ENCODE results near the gene NECTIN1.

The NECTIN1 gene

DNA sequence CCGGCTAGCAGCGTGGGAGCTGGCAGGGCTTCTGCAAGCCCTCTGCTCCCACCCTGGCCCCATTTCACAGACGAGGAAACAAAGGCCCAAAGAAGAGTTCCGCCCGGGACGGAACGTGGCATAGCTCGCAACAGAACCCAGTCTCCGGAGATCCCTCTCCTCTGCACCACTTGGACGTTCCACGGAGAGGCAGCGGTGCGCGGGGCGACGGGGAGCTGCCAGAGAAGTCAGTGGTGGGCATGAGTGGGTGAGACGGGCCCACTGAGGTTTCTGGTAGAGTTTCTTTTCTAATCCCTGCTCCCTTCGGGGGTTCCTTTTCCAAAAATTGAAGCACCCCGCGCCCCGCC is 554 bp upstream of the NECTIN1 start:
- no peak for DNase-seq

DNA sequence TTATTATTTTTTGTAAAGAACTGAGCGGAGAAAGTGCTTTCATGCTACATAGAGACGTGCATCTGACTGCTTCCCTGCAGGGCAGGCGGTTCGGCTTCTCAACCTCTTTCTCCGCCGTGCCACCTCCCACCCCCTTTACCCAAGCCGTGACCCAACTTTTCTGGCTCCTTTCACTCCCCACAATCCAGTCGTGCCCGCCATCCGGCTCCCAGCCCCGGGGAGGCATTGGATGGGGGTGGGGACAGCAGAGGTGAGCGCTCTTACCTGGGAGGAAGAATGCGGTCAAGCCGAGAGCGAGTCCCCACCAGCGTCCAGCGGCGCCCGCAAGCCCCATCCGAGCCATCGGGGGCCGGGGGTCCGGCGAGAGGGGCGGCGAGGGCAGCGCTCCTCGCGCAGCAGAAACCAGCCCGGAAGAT is 781 bp downstream of the NECTIN1 start:
- DNase-seq, result peak in 1 of 2 donors; percentile 13

DNA sequence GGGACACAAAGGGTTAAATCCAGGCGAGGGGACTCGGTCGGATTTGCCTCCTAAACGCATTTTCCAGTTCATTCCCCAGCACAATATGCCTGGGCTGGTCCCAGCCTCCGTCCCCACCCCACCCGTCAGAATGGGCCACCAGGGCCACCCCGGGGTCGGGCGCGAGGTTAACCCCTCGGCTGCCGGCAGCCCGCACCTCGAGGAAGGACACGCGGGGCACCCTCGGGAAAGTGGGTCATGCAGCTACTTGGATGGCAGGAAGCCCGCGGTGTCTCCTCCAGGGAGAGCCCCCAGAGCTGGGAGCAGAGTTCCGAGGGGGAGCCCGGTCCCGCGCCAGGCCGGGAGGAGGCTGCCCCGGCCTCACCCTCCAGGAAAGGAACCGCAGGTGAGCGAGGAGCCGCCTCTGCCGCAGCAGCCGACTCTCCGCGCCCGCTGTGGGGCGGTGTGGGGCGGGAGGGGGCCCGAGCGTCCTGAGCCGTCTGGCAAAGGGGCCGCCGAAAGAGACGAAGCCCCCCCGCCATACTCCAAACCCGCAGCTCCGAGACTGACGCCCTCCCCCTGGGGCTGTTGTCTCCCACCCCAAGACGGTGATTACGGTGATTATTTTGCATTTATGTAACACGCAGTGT is 1.4 kb downstream of the NECTIN1 start:
- DNase-seq, result no peak

DNA sequence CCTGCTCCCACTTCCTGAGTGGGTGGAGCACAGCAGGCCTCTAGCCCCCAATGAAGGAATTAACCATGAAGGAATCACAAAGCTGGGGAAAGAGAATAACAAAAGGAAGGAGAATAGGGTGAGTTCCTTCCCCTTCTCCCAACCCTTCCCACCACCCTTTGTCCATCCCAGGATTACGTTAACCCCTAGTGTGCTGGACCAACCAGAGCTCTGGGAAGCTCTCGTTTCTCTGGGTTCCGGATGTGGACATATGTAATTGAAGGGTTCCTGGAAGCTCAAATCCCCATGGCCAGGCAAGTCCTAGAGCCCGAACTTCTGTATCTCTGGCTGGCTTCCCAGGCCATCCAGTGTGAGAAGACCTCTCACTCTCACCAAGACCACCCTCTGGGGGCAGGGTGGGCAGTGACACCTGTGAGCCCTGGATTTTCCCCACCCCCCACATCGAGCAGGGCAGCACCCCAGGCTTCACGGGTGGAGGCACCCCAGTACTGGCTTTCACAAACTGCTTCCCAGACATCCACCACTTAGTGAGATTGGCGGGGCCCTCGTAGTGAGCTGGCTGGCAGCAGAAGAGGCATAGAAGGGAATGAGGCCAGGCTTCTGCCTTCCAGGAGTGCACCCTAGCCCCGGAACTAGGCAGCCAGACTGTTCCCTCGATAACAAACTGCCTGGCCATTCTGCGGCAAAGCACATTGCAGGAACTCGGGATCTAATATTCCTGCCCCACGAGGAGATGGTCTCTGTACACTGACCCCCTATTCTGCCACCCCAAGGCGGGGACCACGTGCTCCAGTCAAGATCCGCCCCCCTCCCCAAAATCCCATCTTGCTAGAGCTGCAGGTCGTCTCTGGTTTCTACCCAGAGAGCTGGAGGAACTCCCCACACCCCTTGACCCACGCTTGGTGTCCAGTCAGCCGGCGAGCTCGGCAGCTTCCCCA is 2.1 kb downstream of the NECTIN1 start:
- no peak for DNase-seq

DNA sequence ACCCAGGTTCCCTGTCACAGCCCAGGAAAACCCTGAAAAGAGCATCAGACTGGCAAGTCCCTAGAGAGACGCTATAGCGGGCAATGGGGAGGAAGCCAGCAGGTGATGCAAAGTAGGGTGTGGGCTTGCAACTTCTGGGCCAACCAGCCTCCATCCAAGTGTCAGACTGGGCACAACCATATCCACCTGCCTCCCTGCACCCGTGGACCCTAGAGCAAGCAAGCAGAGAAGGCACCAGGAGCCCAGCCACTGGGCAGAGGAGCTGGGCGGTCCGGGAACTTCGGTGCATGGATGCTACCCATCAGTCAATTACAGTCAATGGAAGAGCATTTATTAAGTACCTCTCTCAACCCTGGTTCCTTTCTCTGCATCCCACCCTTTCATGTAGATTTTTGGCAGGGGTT is 2.8 kb downstream of the NECTIN1 start:
- DNase-seq, result no peak

DNA sequence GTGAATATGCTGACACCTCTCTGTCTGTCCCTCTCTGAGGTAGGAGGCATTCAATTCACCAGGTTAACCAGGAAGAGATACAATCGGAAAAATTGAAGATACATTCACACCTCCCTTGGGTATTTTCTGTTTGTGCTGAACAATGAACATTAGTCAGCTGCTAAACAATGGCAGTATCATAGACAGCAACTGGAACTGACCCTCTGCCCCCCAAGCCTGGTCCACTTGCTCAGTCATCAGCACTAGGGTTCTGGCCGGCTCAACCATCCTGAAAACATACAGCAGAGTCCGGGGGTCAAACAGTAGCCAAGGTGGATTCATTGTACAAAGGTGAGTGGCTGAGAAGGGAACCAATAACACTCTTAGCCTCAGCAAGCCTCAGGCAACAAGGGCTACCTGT is 4.0 kb downstream of the NECTIN1 start:
- no peak for DNase-seq

DNA sequence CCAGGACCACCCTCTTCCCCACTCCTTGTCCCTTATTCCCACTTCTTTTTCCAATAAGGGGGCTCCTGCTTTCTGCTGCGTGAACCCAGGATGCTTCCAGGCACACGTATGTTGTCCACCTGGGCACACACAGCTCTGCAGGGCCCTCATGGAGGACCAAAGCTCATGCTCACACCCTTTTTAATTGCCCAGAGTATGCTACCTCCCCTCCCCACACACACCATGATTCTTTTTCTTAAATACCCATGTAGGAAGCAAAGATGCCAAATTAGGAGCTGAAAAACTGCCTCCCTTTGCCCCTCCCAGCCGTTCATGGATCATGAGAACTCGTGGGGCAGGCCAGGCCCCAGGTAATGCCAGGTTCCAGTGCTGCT is 5.1 kb downstream of the NECTIN1 start:
- no peak for DNase-seq

DNA sequence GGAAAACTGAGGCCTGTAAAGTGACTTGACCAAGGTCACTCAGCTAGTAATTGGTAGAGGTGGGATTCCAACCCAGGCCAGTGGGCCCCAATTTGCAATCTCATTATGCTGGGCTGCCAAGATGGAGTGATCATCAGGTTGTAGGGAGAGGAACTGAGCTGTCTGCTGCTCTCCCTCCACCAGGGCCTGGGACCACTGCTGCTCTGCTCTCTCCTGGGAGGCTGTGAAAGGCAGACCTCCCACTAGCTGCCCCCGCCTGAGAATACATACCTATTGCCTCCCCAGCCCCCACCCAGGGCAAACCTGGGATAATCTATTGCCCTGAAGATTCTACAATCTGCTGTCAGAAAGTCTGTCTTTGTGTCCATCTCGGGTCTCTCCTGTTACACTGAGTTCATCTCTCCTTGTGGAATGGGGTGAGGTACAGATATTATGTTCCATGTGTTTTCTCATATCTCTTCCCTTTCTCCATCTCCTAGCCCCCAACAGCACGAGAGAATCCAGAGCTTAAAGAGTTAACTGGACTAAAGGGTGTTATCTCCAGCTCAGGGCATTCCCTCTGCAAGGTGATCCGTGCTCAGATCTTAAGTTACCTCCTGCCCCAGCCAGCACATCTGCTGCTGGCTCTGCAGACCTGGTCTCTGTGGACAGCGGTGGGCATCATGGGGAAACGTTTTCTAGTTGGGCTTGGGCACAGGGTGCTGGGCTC is 5.6 kb downstream of the NECTIN1 start:
- no peak for DNase-seq

DNA sequence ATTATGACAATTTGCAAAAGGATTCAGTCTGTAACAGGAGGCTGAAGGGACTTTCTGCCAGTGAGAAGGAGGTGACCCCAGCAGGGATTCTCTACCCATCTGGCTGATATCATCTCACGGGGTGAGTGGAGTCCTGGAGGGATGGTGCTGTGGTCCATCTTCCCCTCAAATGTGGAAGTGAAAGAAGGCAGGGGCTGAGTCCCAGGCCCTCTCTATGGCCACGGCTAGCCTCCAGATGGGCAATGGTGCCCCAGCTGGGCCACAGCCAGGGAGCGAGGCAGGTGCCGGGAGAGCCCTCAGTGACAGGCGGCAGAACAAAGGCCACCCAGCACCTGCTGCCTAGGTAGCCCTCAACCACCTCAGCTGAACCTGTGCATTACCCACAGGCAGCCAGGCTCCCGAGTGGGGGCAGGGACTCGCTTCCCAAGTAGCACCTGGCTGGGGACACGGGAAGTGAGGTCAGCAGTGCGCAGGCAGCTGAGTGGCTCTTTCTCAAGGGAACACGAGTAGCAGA is 6.7 kb downstream of the NECTIN1 start:
- DNase-seq, result no peak

DNA sequence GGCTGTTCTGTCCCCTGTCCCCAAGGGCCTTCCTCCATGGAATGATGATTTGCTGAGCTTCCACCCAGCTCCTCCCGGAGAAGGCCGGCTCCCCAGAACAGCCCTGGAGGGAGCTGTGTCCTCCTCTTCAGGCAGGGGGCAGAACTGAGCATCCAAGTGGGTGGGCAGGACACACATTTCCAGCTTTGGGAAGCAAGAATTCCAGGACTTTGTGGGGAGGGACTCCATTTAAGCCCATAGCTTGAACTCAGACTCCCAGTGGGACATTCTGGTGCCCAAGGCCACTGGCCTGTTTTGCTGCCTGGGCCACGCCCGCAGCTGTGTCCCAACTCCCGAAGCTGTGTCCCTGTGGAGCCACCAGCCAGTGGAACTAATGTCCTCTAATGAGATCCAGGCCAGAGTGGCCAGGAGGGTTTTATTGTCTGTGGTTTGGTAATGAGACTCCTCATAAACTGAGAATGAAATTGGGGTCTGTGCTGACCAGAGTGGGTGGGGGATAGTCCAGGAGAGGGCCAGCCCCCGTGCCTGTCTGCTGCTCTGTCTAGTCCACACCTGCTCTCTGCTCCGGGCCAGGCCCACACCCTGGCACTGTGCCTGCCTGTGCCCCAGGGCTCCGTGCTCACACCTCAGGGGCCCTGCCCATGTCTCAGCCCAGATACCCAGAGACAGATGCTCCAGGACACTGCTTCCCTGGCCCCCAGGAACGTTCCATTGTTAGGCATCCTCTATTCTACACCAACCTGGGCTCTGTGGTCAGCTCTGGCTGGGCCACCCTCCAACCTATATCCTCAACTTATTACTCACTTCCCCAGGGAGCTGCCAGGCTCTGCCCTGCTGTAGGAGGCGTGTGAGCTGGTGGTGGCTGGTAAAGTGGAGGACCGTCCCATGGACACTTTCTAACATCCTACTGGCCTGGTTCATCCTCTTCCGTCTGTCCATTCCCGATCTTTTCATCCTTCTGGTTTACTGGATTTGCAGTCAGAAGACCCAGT is 7.6 kb downstream of the NECTIN1 start:
- DNase-seq, result no peak

DNA sequence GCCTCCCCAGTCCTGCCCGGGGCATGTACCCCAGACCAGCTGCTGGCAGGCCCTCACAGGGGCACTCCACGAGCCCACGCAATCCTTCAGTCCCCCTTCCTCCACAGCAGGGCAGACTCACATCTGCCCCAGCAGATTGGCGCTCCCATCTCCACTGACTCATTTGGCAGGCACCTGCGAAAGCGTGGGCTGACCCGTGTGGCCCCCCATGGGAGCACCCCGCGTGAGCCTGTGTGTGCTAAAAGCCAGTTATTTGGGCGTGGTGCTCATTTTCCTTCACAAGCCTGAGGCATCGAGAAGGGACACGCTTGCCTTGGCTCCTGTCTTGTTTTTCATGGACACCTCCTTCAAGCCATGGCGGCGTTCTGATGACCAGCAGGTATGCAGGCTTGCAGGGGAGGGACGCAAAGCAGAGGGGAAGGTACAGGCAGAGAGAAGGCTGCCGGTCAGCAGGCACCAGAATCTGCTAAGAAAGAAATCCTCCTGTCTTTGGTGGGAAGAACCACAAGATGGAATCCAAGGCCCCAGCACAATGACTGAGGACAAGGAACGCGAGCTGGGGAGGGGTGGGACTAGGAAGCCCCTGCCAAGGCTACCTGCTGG is 8.6 kb downstream of the NECTIN1 start:
- DNase-seq, result no peak

DNA sequence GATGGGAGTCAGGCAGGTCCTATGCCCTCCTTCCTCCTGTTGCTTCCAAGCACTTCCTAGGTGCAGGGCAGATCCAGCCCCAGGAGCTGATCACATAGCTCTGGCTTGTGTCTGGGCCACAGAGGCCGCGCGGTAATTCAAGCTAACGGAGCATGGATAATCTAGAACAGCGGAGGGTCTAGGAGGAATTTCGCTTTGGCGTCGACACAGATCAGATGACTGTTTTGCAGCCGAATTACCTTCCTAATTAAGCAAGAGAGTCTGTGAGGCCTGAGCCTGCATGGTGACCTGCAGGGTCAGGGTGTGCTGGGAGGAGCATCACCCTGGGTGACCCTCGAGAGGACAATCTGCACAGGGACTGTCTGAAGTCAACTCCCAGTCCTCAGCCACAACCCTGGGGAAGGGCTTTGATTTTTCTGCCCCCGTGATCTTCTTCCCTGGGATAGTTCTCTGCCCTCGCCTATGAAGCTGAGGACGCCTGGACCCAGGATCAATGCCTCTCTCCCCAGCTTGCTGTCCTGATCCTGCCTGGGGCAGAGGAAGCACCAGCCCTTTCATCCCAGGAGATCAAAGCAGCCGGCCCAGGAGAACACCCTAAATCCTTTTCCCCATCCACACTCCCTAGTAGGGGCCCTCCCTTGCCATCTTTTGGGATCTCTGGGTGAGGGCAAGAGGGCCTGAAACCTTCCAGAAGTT is 11.0 kb downstream of the NECTIN1 start:
- no peak for DNase-seq

DNA sequence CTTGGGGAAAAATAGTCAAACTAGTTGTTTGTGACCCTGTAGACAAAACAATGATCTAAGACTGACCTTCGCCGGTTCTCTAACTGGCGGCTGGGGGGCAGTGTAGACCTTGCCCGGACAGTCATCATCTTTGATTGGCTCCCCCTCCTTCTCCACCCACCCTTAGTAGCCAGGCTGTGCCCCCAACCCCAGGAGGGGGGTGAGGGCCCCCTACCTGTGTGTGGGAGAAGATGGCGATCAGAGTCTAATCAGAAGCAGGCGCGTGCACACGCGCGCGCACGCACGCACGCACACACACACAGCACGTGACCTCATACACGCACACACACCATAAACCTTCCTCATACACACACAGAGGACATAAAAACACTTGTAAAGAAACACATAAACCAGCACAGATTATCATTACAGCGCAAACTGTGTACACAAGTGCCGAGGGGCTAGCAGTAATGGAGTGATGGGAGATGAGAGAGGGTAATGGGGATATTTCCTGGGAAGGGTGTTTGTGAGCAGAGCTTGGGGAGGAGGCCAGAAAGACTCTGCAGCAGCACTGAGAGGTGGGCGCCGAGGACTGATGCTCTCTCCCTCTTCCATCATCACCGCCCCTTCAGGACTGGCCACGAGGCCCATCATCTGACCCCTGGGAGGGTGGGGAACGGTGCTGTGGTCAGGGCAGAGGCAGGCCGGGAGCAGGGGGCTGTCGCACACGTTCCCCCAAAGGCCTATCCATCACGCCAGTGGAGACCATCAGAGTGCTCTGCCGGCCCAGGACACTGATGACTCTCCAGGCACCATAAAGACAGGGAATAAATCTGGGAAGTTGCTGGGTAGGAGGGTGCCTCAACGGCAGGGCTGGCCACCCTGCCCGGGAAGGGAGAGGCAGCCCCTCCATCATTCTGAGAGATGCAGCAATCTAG is 12.2 kb downstream of the NECTIN1 start:
- DNase-seq, result no peak

DNA sequence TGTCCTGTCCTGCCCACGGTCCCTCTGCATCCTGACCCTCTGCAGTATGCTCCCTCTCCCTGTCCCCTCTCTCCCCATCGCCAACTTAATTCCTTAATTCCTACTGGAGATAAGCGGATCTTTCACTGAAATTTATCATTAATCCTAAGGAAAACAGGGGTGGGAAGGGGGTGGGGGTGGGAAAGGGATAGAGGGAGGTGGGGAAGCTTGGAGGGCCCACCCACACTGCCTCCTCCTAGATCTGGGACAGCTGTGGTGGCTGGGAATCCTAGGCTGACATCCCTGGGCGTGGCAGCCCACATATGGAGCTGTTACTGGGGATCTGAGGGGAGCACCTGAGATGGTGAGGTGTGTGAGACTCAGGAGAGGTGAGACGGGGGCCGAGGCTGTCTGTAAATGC is 14.4 kb downstream of the NECTIN1 start:
- no peak for DNase-seq

DNA sequence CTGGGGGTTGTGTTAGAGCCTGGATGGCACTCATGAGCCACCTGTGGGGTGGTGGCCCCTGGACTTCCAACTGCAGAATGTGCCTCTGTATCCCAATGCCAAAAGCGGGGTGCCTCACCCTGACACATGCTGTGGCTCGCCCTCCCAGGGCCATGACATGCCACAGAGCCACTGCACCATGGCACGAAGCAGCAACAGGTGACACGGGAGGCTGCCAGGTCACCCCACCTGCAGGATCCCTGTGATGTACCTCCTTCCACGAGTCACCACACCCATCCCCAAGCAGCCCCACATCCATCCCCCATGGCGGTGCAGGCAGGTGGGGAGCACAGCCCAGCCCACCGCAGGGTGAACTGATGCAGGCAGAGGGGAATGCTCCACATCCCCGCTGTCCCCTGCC is 14.8 kb downstream of the NECTIN1 start:
- no peak for DNase-seq

DNA sequence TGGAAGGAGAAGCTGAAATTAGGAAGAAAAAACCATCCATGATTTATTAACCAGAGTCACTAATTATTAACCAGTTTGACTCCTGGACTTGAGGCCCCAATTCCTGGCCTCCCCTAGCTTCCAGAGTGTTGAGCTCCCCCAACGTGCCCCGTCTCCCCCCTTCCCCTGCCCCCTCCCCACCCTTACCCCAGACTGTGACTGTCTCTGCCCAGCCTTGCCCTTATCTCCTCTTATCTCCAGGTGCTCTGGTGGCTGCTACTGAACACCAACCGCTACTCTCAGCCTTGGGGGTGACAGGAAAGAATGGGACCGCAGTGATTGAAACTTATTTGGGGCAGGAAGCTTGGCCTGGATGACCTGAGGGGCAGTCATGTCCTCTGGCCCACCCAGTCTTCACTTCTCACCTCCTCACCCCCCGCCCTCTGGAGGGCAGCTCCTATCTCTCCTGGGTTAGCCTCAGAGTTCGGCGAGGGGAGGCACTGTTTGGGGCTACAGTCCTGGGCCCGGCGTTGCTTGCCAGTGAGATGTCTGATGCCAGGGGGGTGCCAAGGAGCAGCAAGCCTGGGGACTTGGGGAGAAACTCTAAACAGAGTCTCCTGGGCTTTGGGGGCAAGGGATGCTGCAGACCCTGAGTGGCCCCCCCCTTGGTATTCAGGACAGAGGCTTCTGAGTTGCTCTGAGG is 15.5 kb downstream of the NECTIN1 start:
- no peak for DNase-seq

DNA sequence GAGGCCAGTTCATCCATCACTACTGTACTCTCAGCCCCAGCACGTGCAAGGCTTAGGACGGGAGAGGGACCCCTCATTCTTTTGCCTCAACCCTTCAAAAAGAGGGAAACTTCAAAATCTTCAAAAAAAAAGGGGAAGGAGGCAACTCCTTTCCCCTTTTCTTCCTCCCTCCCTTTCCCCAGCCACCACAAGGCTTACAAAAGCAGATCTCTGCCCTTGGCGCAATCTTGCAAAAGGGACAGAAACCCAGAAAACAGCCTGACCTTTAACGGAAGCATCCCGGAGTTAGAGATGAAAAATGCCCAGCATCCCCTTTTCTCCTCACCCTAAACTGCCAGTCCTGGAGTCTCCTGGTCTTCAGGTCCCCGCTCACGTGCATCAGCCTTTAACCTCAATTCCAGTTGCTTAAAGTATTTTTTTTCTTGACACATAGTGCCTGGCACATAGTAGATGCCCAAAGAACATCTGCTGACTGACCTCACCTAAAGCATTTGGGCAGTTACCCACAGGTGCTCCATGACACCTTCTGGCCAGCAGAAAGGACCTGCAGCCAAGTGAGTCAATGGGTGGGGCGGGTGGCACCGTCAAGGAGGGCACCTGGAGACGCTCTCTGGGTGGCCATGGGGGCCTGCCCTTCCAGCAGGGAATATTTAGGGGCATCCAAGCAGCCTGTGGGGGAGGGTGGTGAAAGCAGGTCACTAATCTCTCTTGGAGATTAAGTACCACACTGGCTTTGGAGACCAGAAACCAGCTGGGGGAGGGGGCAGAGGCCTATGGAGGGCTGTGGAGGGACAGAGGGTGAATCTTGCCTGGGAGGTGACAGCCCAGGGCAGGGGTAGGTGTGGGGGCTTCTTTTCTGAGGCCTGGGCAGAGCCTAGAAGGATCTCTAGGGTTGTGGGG is 16.3 kb downstream of the NECTIN1 start:
- no peak for DNase-seq

DNA sequence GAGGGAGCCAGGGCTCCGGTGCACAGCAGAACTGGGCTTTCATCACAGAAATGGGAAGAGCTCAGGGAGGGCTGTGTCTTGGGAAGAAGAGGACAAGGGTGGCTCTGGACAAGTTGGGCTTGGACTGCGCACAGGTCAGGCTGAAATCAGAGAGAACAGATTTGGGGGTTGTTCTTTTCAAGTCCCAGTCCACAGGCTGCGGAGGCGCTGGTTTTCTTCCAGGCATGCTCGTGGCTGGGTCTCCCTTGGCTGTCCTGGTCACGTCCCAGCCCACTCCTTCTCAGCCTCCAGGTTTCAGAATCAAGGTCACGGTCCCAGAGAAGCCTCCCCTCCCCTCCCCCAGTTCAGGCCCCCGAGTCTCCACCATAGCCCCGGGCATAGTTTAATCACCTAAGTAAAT is 17.0 kb downstream of the NECTIN1 start:
- DNase-seq, result no peak

DNA sequence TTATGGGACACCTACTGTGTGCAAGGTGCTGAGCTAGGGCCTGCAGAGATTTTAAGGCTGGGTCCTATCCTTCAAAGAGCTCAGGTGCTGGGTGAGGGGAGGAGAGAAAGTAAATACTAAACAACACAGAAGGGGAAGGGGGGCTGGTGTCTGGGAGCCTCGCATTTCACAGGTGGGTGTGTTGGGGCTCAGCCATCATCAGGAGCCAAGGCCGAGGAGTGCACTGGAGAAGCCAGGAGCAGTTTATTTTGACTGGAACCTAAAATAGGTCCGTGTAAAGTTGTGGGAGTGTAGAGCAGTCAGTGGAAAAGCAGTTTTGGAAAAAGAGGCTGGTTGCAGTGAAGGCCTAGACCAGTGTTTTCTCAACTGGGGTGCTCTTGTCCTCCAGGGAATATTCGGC is 17.5 kb downstream of the NECTIN1 start:
- no peak for DNase-seq

Measured in stimulated activated CD4-positive, alpha-beta T cell treated with anti-CD3 and anti-CD28 coated beads, Interleukin-2, amount 100 ng/mL, for 48 hours (primary cell).